GM12891 (cell line): ENCODE measurements around the gene HMGN4.

Experiments used
- DNase-seq: peaks from one replicate; pipeline ENCODE4 v3.0.0; 2011; ENCODE audit warnings: low spot score; ENCODE audit not compliant: insufficient read length
- FAIRE-seq: peaks from 2 replicates; lab custom pipeline; 2011; peaks lifted over from hg19 to GRCh38; lab: Jason Lieb, UNC
- PAX5 ChIP-seq: IDR thresholded peaks from 2 replicates; pipeline ENCODE4 v1.6.1; 2011; ENCODE audit warnings: low read length, moderate library complexity, mild to moderate bottlenecking; ENCODE audit not compliant: insufficient read depth, severe bottlenecking
- POLR2A ChIP-seq: IDR thresholded peaks from 2 replicates; pipeline ENCODE4 v1.6.1; 2011; ENCODE audit warnings: low read depth, low read length, control low read depth
- POLR2AphosphoS5 ChIP-seq: IDR thresholded peaks from 2 replicates; pipeline ENCODE4 v1.6.1; 2011; ENCODE audit warnings: low read depth, low read length, control low read depth
- POU2F2 ChIP-seq: IDR thresholded peaks from 2 replicates; pipeline ENCODE4 v1.6.1; 2011; ENCODE audit warnings: low read depth, mild to moderate bottlenecking, control low read depth, low read length, moderate library complexity
- SPI1 ChIP-seq: IDR thresholded peaks from 2 replicates; pipeline ENCODE4 v1.6.1; 2011; ENCODE audit warnings: low read depth, low read length, control low read depth
- TAF1 ChIP-seq: IDR thresholded peaks from 2 replicates; pipeline ENCODE4 v1.6.1; 2011; ENCODE audit warnings: low read depth, low read length, control low read depth

HMGN4 gene

DNA sequence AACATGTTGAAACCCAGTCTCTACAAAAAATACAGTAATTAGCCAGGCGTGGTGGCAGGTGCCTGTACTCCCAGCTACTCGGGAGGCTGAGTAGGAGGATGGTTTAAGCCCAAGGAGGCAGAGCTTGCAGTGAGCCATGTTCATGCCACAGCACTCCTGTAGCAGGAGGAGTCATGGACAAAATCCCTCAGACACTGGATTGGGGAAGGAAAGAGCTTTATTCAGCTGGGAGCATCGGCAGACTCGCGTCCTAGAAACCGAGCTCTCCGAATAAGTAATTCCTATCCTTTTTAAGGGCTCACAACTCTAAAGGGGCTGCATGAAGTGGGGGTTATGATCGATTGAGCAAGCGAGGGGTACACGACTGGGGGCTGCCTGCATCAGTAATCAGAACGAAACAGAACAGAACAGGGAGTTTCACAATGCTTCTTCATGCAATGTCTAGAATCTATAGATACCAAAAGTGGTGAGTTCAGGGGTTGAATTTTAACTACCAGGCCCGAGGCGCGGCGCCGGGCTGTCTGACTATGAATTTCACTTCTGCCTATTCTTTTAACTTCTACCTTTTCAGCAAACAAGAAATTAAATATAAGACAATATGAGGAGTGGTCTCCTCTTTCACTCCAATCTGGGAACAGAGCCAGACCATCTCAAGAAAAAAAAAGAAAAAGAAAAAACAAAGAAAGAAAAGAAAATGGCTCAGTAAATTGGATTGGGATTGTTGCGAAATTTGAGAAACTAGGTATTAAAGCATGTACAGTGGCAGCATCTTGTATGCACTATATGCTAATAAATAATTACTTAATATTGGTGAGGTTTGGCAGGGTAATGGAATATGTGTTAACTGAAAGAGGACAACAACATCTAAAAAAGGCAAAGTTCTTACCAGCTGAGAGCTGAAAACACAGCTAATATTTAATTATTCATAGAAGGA lies 23.6 kb downstream of the HMGN4 start:
- FAIRE-seq = no peak
- TF ChIP-seq TAF1 = no peak
- TF ChIP-seq POLR2AphosphoS5 = no peak
- TF ChIP-seq PAX5 = no peak
- DNase-seq = no peak

DNA sequence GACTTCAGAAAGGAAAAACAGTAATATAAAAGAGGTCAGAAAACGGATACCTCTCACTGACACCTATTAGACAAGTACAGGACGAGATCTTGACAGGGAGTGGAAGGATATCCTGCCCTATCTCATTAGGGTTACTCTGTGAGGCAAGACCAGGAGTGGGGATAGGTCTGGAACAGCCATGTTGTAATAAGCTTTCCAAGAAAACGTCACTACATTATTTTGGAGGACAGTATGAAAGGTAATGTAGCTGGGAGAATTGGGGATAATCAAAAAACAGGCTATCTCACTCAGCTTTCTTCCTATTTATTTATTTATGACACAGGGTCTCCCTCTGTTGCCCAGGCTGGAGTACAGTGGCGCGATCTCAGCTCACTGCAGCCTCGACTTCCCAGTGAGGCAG lies 25.3 kb downstream of the HMGN4 start:
- TF ChIP-seq SPI1 (no peak), TAF1 (no peak), POLR2A (no peak), POLR2AphosphoS5 (no peak), POU2F2 (no peak), PAX5 (no peak)
- no peak for FAIRE-seq

DNA sequence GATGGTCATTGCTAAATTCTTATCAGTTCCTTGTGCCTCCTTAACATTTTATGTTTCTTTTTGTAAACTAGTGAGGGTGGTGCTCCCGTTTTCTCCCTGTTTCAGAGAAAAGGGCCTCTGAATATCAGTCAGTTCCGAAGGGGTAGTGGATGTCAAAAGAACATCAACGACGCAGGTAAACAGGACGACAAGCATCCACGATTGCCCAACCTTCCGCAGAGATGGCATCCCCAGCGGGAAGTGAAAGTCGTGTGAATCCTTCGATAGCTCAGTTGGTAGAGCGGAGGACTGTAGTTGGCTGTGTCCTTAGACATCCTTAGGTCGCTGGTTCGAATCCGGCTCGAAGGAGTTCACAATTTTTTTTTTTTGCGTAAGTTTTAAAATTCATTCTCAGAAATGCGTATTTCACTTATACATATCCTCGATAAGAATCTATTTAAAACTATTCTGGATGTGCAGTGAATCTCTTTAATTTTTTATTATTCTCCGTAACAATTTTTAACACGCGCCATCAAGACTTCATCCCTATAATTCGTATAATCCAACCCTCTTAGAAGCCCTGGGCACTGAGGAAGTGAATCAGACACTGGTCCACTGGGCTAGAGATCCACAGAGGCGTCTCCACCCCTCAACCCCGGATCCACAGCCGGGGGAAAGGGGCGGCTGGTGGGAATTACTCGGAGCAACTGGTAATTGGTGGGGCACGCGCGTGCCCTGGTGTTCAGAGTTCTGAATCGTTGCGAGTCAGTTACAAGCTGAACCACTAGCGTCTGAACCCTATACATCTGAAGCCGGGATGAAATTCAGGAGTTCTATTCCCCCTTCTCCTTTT lies 30.7 kb downstream of the HMGN4 start:
- FAIRE-seq (peak; percentile 95), DNase-seq (peak; percentile 54)
- TF ChIP-seq PAX5 = peak; percentile 22
- TF ChIP-seq POU2F2 = peak; percentile 61; the same call in 1 of the 2 replicates
- 0 out of 2 replicates have a peak, but pooled peaks have one; percentile 33 for TF ChIP-seq SPI1
- TF ChIP-seq POLR2AphosphoS5 = no peak

More for the DNA sequence above, 25.3 kb downstream of the HMGN4 start:
- DNase-seq = no peak

DNA sequence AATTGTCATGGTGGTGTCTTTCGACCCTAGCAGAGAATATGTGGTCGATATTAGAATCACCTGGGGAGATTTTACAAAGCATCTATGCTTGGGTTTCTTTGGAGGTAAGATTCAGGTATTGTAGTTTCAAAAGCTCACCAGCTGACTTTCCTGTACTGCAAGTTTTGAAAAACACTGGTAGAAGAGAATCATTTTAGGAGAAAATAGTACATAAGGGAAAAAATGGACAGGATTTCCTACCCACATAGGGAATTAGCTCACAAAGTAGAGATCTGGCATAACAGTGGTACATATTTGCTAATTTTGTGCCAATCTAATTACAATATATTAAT lies 31.2 kb downstream of the HMGN4 start:
- no peak for FAIRE-seq
- TF ChIP-seq PAX5 (no peak), POU2F2 (no peak), POLR2A (no peak), TAF1 (no peak), SPI1 (no peak), POLR2AphosphoS5 (no peak)
- no peak for DNase-seq

DNA sequence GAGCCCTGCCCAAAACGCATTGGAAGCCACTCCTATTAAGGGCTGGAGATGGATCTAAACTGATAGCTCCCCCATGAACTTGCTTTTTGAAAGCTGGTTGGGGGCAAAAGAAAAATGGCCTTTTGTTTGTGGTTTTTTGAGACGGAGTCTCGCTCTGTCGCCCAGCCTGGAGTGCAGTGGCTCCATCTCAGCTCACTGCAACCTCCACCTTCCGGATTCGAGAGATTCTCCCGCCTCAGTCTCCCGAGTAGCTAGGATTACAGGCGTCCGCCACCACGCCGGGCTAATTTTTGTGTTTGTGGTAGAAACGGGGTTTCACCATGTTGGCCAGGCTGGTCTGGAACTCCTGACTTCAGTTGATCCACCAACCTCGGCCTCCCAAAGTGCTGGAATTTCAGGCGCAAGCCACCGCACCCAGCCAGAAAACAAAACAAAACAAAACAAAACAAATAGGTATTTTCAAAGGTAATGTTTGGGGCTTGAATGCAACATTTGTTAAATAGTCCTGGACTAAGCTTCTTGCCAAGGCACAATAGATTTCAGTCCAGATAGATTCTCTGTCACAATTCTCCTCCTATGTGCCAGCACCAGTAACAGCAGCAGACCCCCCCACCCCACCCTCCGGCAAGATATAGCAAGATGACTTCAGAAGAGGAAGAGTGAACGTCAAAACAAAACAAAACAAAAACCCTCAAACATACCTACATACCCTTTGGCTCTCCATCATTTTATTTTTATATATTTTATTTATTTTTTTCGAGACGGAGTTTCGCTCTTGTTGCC lies 32.1 kb downstream of the HMGN4 start:
- TF ChIP-seq POU2F2 (no peak), TAF1 (no peak), POLR2AphosphoS5 (no peak), POLR2A (no peak), SPI1 (no peak)
- FAIRE-seq (no peak), DNase-seq (no peak)

DNA sequence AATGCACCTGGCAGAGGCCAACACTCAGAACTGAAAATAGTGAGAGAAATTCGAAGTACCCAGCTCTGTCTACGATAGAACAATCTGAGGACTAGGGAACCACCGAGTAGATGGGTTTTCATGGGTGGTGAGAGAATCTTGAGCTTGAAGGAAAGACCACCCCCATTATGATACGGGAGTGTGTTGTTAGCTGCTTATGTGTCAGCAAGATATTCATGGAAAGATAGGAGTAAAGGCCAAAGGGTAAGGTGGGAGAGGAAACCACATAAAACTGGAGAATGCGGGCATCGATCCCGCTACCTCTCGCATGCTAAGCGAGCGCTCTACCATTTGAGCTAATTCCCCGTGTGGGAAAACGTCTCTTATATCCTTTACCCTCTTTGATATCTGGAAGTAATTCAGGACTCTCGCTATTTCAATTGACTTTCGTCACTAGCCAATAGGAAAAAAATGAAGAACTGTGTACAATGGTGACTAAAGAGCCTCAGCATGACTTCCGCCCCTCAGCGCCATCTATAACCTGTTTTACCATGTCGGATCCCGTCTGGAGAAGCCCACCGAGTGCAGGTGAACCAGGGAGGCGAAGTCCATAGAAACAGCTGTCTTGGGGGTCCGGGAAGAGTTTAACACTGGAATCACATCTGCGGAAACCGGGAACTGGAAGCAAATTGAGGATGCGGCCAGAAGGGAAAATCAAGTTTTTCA lies 33.6 kb downstream of the HMGN4 start:
- TF ChIP-seq SPI1 = peak; percentile 44
- TF ChIP-seq TAF1 = no peak
- no peak for DNase-seq
- peak; percentile 80 for FAIRE-seq

DNA sequence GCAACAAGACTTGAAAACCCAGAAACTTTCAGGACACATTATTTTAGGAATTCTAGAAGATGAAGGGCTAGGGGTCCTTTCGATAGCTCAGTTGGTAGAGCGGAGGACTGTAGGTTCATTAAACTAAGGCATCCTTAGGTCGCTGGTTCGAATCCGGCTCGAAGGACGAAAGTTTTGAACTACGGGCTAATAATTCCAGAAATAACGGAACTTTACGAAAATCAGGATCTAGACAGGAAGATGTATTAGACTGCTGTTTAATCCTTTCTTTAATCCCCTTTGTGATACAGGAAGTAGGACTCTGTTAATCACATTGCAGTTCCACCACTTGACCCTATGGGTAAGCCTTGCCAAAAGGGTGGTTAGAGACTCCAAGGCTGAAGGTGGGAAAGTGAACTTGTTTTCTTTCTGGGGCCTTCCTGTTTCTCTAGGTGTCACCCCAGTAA lies 37.4 kb downstream of the HMGN4 start:
- no peak for TF ChIP-seq TAF1
- TF ChIP-seq POLR2A = no peak
- no peak for TF ChIP-seq POU2F2
- TF ChIP-seq PAX5 = no peak
- TF ChIP-seq POLR2AphosphoS5 = no peak
- TF ChIP-seq SPI1 = no peak
- no peak for DNase-seq
- FAIRE-seq = no peak

DNA sequence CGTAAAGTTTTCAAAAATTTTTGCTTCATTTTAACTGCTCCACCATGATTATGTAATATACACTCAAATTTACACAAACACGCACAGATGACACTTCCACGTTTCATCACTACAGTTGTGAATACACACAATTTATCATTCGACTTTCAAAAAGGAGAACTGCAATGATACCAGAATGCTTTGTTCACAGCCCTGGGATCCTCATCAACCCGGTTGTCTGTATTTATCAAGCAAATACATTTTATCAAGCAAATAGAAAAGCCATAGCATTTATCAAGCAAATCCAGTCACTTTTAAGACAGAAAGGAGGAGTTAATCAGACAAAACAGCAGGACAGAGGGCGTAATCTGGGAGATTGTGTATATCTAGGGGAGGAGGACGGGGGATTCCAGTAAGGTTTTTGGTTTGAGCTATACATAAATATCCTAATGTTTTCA lies 38.3 kb downstream of the HMGN4 start:
- DNase-seq (no peak), FAIRE-seq (no peak)
- TF ChIP-seq POLR2A = no peak
- peak; percentile 26; the same call in 1 of the 2 replicates for TF ChIP-seq SPI1

DNA sequence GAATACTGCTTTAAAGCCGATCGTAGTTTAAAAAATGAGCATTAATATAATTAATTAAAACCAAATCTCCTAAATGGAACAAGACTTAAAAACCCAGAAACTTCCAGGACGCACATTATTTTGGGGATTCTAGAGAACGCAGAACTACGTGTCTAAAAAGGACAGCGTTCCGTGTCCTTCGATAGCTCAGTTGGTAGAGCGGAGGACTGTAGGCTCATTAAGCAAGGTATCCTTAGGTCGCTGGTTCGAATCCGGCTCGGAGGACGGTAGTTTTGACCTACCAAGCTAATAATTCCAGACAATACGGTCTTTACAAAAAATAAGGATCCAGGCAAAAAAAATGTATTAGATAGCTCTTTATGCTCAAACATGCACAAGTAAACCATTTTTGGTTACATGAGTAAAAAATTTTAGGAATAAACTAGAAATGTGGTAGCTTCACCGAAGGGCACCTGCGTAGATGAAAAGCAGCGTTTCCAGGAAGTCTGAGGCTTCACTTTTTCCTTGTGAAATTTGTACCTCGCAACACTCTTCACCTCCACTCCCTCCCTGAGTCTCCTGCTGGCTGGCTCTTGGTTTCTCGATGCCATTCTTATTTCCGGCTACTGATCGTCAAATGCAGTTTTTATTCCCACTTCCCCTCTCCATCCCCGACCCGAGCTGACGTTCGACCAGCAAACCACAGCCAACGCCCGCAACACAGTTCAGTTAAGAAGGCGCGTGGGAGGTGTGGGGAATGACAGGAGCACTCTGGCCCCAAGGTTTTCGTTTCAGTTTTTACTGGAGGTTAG lies 39.0 kb downstream of the HMGN4 start:
- TF ChIP-seq TAF1 (no peak), SPI1 (peak; percentile 89)
- DNase-seq (no peak), FAIRE-seq (peak; percentile 55)
